ENCODE measurements around the gene ABCA1. TPM values are rescaled to one million over a fixed set of nuclear protein-coding genes. Genes with fewer than 3 reads are reported as not detected.

ABCA1 gene
- total and polyA plus RNA-seq, 2 of the 13 experiments (the other 11 are each of a cell fraction or from before 2014, with no cell fraction given) = 26.8 to 63.8 TPM

GRCh38 chr9:104747245-104747564, 180.8 kb downstream of the ABCA1 start:
- Histone ChIP-seq H3K9me3 (ENCODE audit: low read length) (no peaks in the 10 kb centered on the region), H3K4me1 (ENCODE audit: insufficient read depth, low read length) (peaks cover 19% of the 10 kb centered on the region), H3K9ac (ENCODE audit: insufficient read depth, low read depth, low read length) (peak overlapping the region; percentile 71), H2AFZ (ENCODE audit: low read length) (peak overlapping the region; percentile 95), H3K27ac (ENCODE audit: extremely low read length, insufficient read depth, low read length) (peak overlapping the region; percentile 54), H3K79me2 (ENCODE audit: insufficient read depth, low read length) (no peaks in the 10 kb centered on the region), H3K4me3 (replicated peaks in 1 of 3; ENCODE audit: insufficient read depth in 1 of 3, low read depth in 2 of 3, low read length in 3 of 3) (peak overlapping the region; percentile 71 to 90 (median 89)), H3K4me2 (ENCODE audit: low read depth, low read length) (peak overlapping the region; percentile 87), H3K27me3 (ENCODE audit: control insufficient read depth in 1 of 2, insufficient read depth in 2 of 2, low read length in 2 of 2) (no peaks in the 10 kb centered on the region), H4K20me1 (ENCODE audit: insufficient read depth, low read length) (no peaks in the 10 kb centered on the region), H3K36me3 (replicated peaks in 1 of 2; ENCODE audit: control insufficient read depth in 1 of 2, insufficient read depth in 2 of 2, low read length in 2 of 2) (no peaks in the 10 kb centered on the region)
- DNase-seq (ENCODE audit: low spot score) (no peak), ATAC-seq (peak; percentile 63), FAIRE-seq (no peak)
- intact Hi-C loops (cut with micrococcal nuclease; ENCODE audit: unreplicated experiment) (loop anchor here (5.0 kb wide), 1 partner anchor 655 kb away; the partner anchor contains the start of gene SMC2), in situ Hi-C loops (cut with HindIII; ENCODE audit: extremely low pct_ligation_motif_present, low pct_unique_long_range_greater_than_20kb) (no loop called here)
- TSS peak; percentile 66 for BruUV-seq (replicated peaks)
- WGBS (ENCODE audit: low lambda C conversion rate) = 0% methylated on average over 9 of the region's 9 CpGs
- POLR2A ChIA-PET = interaction anchor here (0.9 to 1.1 kb wide), 2 partner anchors 16 to 670 kb away, joined by 3 to 6 read pairs; partner anchors contain the start of gene NIPSNAP3B
- CTCF ChIA-PET (ENCODE audit: low intra/inter-chr PET ratio, low total read pairs) = no interaction called here
- no peak for TF ChIP-seq ZBTB4 (CRISPR knock-in tag; IDR thresholded peaks at IDR 0.05; ENCODE audit: borderline replicate concordance)
- TF ChIP-seq POLR2AphosphoS2 (IDR thresholded peaks at IDR 0.05; ENCODE audit: low read depth, low read length) = no peak
- TF ChIP-seq MEIS1 (CRISPR knock-in tag; IDR thresholded peaks at IDR 0.05; ENCODE audit: borderline replicate concordance) = no peak
- no peak for TF ChIP-seq ZNF34 (CRISPR knock-in tag; IDR thresholded peaks at IDR 0.05; ENCODE audit: borderline replicate concordance)
- peak; percentile 73; the same call in 1 of the 2 replicates for TF ChIP-seq ZNF646 (CRISPR knock-in tag; IDR thresholded peaks at IDR 0.05)
- TF ChIP-seq IRF2 (CRISPR knock-in tag; IDR thresholded peaks at IDR 0.05) = 0 out of 2 replicates have a peak, but pooled peaks have one; percentile 14
- TF ChIP-seq HINFP (CRISPR knock-in tag; IDR thresholded peaks at IDR 0.05; ENCODE audit: low read depth) = 0 out of 2 replicates have a peak, but pooled peaks have one; percentile 6
- TF ChIP-seq, protein P1, sequence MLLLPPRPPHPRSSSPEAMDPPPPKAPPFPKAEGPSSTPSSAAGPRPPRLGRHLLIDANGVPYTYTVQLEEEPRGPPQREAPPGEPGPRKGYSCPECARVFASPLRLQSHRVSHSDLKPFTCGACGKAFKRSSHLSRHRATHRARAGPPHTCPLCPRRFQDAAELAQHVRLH (CRISPR knock-in tag; IDR thresholded peaks at IDR 0.05; ENCODE audit: borderline replicate concordance, low read depth) = 0 out of 2 replicates have a peak, but pooled peaks have one; percentile 8
- TF ChIP-seq ZNF660 (CRISPR knock-in tag; IDR thresholded peaks at IDR 0.05; ENCODE audit: borderline replicate concordance, low read depth) = no peak
- TF ChIP-seq SIN3A (IDR thresholded peaks at IDR 0.05; ENCODE audit: borderline replicate concordance, low read depth, low read length) = no peak
- no peak for TF ChIP-seq FOXK2 (IDR thresholded peaks at IDR 0.05)
- no peak for TF ChIP-seq ZBTB20 (CRISPR knock-in tag; IDR thresholded peaks at IDR 0.05; ENCODE audit: borderline replicate concordance, low read depth)
